ENCODE measurements around the gene CPE.

CPE gene

DNA sequence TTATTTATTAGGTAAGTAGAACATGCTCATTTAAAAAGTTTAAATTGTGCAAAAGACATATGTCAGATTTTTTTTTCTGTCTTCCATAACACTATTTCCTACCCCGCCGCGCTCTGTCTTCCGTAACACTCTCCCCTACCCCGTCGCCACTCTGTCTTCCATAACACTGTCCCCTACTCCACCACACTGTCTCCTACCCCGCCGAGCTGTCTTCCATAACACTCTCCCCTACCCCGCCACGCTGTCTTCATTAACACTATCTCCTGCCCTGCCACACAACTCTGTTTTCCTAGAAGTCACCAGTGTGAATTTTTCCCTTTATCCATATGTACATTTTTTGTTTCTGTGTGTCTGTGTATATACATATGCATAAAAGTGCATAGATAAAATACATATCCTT lies 47.0 kb upstream of the CPE start:
- Histone ChIP-seq H3K4me1 (ENCODE audit: control insufficient read depth in 2 of 2, insufficient read depth in 1 of 2, low read depth in 1 of 2, low read length in 2 of 2) (peaks cover 10 to 19% of the 10 kb centered on the region in 2 donors), H2BK12ac (ENCODE audit: low read length) (no peak overlapping the region), H3K27ac (replicated peaks; ENCODE audit: low read length) (no peak overlapping the region), H3K36me3 (replicated peaks in 1 of 2; ENCODE audit: control insufficient read depth in 2 of 2, insufficient read depth in 2 of 2, low read length in 2 of 2) (peaks cover 15 to 81% of the 10 kb centered on the region in 2 donors), H3K23ac (ENCODE audit: low read depth, low read length, poor library complexity) (no peak overlapping the region), H3K4ac (ENCODE audit: low read length) (no peak overlapping the region), H3K14ac (ENCODE audit: low read length) (no peak overlapping the region), H2BK5ac (ENCODE audit: low read length) (no peak overlapping the region), H3K4me2 (ENCODE audit: insufficient read depth, low read length, poor library complexity, severe bottlenecking) (peak overlapping the region; percentile 43), H3K4me3 (ENCODE audit: low read length in 2 of 2) (peak overlapping the region; percentile 69 to 77), H4K91ac (ENCODE audit: low read depth, low read length, poor library complexity) (no peak overlapping the region), H3K18ac (ENCODE audit: low read length) (no peak overlapping the region), H3K9me3 (replicated peaks in 1 of 2; ENCODE audit: control insufficient read depth in 2 of 2, insufficient read depth in 1 of 2, low read depth in 1 of 2, low read length in 2 of 2) (no peaks in the 10 kb centered on the region), H2BK120ac (ENCODE audit: low read depth, low read length) (no peak overlapping the region), H2AFZ (ENCODE audit: low read length) (no peak overlapping the region), H2AK5ac (ENCODE audit: low read depth, low read length) (no peak overlapping the region), H4K8ac (ENCODE audit: low read depth, low read length) (no peak overlapping the region), H3K9ac (ENCODE audit: low read depth, low read length, poor library complexity) (no peak overlapping the region), H3K27me3 (ENCODE audit: control insufficient read depth in 3 of 3, insufficient read depth in 3 of 3, low read depth in 1 of 3, low read length in 3 of 3) (peaks cover 0 to 2% (median 0%) of the 10 kb centered on the region in 3 experiments), H2BK15ac (ENCODE audit: low read length) (no peak overlapping the region), H3K79me1 (ENCODE audit: low read depth, low read length) (no peaks in the 10 kb centered on the region)
- WGBS, 2 donors (ENCODE audit: extremely low coverage in 2 of 2, insufficient read length in 2 of 2, insufficient replicate concordance in 1 of 2) = no CpG with 5 or more reads among the region's 10 CpGs
- no peak for DNase-seq (ENCODE audit: low spot score)

- no peak overlapping the region for H2BK120ac ChIP-seq (ENCODE audit: low read depth, low read length)
- peak overlapping the region; percentile 43 for H3K4me2 ChIP-seq (ENCODE audit: insufficient read depth, low read length, poor library complexity, severe bottlenecking)
- peaks cover 17 to 88% of the 10 kb centered on the region in 2 donors for H3K36me3 ChIP-seq (replicated peaks in 1 of 2; ENCODE audit: control insufficient read depth in 2 of 2, insufficient read depth in 2 of 2, low read length in 2 of 2)
- DNase-seq (ENCODE audit: low spot score) = no peak
- H3K9ac ChIP-seq (ENCODE audit: low read depth, low read length, poor library complexity) = no peak overlapping the region
- H2BK12ac ChIP-seq (ENCODE audit: low read length) = no peak overlapping the region
- H4K8ac ChIP-seq (ENCODE audit: low read depth, low read length) = no peak overlapping the region
- no peak overlapping the region for H2AFZ ChIP-seq (ENCODE audit: low read length)
- H3K23ac ChIP-seq (ENCODE audit: low read depth, low read length, poor library complexity) = no peak overlapping the region
- H2BK5ac ChIP-seq (ENCODE audit: low read length) = no peak overlapping the region
- no peak overlapping the region for H3K4ac ChIP-seq (ENCODE audit: low read length)
- no peak overlapping the region for H3K27ac ChIP-seq (replicated peaks; ENCODE audit: low read length)
- H3K4me1 ChIP-seq (ENCODE audit: control insufficient read depth in 2 of 2, insufficient read depth in 1 of 2, low read depth in 1 of 2, low read length in 2 of 2) = peaks cover 10 to 19% of the 10 kb centered on the region in 2 donors
- H3K79me1 ChIP-seq (ENCODE audit: low read depth, low read length) = no peaks in the 10 kb centered on the region
- H3K18ac ChIP-seq (ENCODE audit: low read length) = no peak overlapping the region
- H2AK5ac ChIP-seq (ENCODE audit: low read depth, low read length) = no peak overlapping the region
- peaks cover 0 to 2% (median 0%) of the 10 kb centered on the region in 3 experiments for H3K27me3 ChIP-seq (ENCODE audit: control insufficient read depth in 3 of 3, insufficient read depth in 3 of 3, low read depth in 1 of 3, low read length in 3 of 3)
- H3K4me3 ChIP-seq (ENCODE audit: low read length in 2 of 2) = peak overlapping the region; percentile 68 to 77
- no peak overlapping the region for H3K14ac ChIP-seq (ENCODE audit: low read length)
- no peak overlapping the region for H4K91ac ChIP-seq (ENCODE audit: low read depth, low read length, poor library complexity)
- H3K9me3 ChIP-seq (replicated peaks in 1 of 2; ENCODE audit: control insufficient read depth in 2 of 2, insufficient read depth in 1 of 2, low read depth in 1 of 2, low read length in 2 of 2) = no peaks in the 10 kb centered on the region
- no peak overlapping the region for H2BK15ac ChIP-seq (ENCODE audit: low read length)
- no CpG with 5 or more reads among the region's 1 CpG for WGBS, 2 donors (ENCODE audit: extremely low coverage in 2 of 2, insufficient read length in 2 of 2, insufficient replicate concordance in 1 of 2)
Measured at GRCh38 chr4:165332502-165332901, 46.3 kb upstream of the CPE start.

GRCh38 chr4:165335163-165335703 lies 43.6 kb upstream of the CPE start:
- Histone ChIP-seq H2BK15ac (ENCODE audit: low read length) (no peak overlapping the region), H4K91ac (ENCODE audit: low read depth, low read length, poor library complexity) (no peak overlapping the region), H3K4ac (ENCODE audit: low read length) (no peak overlapping the region), H3K27ac (replicated peaks; ENCODE audit: low read length) (no peak overlapping the region), H3K4me3 (ENCODE audit: low read length in 2 of 2) (no peak overlapping the region), H3K79me1 (ENCODE audit: low read depth, low read length) (no peaks in the 10 kb centered on the region), H4K8ac (ENCODE audit: low read depth, low read length) (no peak overlapping the region), H3K4me2 (ENCODE audit: insufficient read depth, low read length, poor library complexity, severe bottlenecking) (no peak overlapping the region), H3K4me1 (ENCODE audit: control insufficient read depth in 2 of 2, insufficient read depth in 1 of 2, low read depth in 1 of 2, low read length in 2 of 2) (peaks cover 10 to 19% of the 10 kb centered on the region in 2 donors), H2BK12ac (ENCODE audit: low read length) (no peak overlapping the region), H3K9me3 (replicated peaks in 1 of 2; ENCODE audit: control insufficient read depth in 2 of 2, insufficient read depth in 1 of 2, low read depth in 1 of 2, low read length in 2 of 2) (no peaks in the 10 kb centered on the region), H2BK5ac (ENCODE audit: low read length) (no peak overlapping the region), H3K23ac (ENCODE audit: low read depth, low read length, poor library complexity) (no peak overlapping the region), H3K36me3 (replicated peaks in 1 of 2; ENCODE audit: control insufficient read depth in 2 of 2, insufficient read depth in 2 of 2, low read length in 2 of 2) (peaks cover 27 to 100% of the 10 kb centered on the region in 2 donors), H3K14ac (ENCODE audit: low read length) (no peak overlapping the region), H2BK120ac (ENCODE audit: low read depth, low read length) (no peak overlapping the region), H2AFZ (ENCODE audit: low read length) (no peak overlapping the region), H3K9ac (ENCODE audit: low read depth, low read length, poor library complexity) (no peak overlapping the region), H3K18ac (ENCODE audit: low read length) (no peak overlapping the region), H2AK5ac (ENCODE audit: low read depth, low read length) (no peak overlapping the region), H3K27me3 (ENCODE audit: control insufficient read depth in 3 of 3, insufficient read depth in 3 of 3, low read depth in 1 of 3, low read length in 3 of 3) (peaks cover 0 to 2% (median 0%) of the 10 kb centered on the region in 3 experiments)
- DNase-seq (ENCODE audit: low spot score) = no peak
- WGBS, 2 donors (ENCODE audit: extremely low coverage in 2 of 2, insufficient read length in 2 of 2, insufficient replicate concordance in 1 of 2) = no CpG with 5 or more reads among the region's 3 CpGs

- no peak overlapping the region for H2BK15ac ChIP-seq (ENCODE audit: low read length)
- no peak for DNase-seq (ENCODE audit: low spot score)
- no peak overlapping the region for H2AK5ac ChIP-seq (ENCODE audit: low read depth, low read length)
- H3K27me3 ChIP-seq (ENCODE audit: control insufficient read depth in 3 of 3, insufficient read depth in 3 of 3, low read depth in 1 of 3, low read length in 3 of 3) = peaks cover 0 to 2% (median 0%) of the 10 kb centered on the region in 3 experiments
- no peak overlapping the region for H2BK5ac ChIP-seq (ENCODE audit: low read length)
- no peak overlapping the region for H3K27ac ChIP-seq (replicated peaks; ENCODE audit: low read length)
- peaks cover 10 to 19% of the 10 kb centered on the region in 2 donors for H3K4me1 ChIP-seq (ENCODE audit: control insufficient read depth in 2 of 2, insufficient read depth in 1 of 2, low read depth in 1 of 2, low read length in 2 of 2)
- no peak overlapping the region for H2BK120ac ChIP-seq (ENCODE audit: low read depth, low read length)
- H2AFZ ChIP-seq (ENCODE audit: low read length) = no peak overlapping the region
- H3K14ac ChIP-seq (ENCODE audit: low read length) = no peak overlapping the region
- no peak overlapping the region for H3K4me2 ChIP-seq (ENCODE audit: insufficient read depth, low read length, poor library complexity, severe bottlenecking)
- WGBS, 2 donors (ENCODE audit: extremely low coverage in 2 of 2, insufficient read length in 2 of 2, insufficient replicate concordance in 1 of 2) = no CpG with 5 or more reads among the region's 6 CpGs
- H3K36me3 ChIP-seq (replicated peaks in 1 of 2; ENCODE audit: control insufficient read depth in 2 of 2, insufficient read depth in 2 of 2, low read length in 2 of 2) = peaks cover 21 to 100% of the 10 kb centered on the region in 2 donors
- H3K9me3 ChIP-seq (replicated peaks in 1 of 2; ENCODE audit: control insufficient read depth in 2 of 2, insufficient read depth in 1 of 2, low read depth in 1 of 2, low read length in 2 of 2) = no peaks in the 10 kb centered on the region
- H4K91ac ChIP-seq (ENCODE audit: low read depth, low read length, poor library complexity) = no peak overlapping the region
- no peak overlapping the region for H3K23ac ChIP-seq (ENCODE audit: low read depth, low read length, poor library complexity)
- no peak overlapping the region for H4K8ac ChIP-seq (ENCODE audit: low read depth, low read length)
- no peak overlapping the region for H3K9ac ChIP-seq (ENCODE audit: low read depth, low read length, poor library complexity)
- H3K4me3 ChIP-seq (ENCODE audit: low read length in 2 of 2) = no peak overlapping the region
- no peaks in the 10 kb centered on the region for H3K79me1 ChIP-seq (ENCODE audit: low read depth, low read length)
- no peak overlapping the region for H3K4ac ChIP-seq (ENCODE audit: low read length)
- no peak overlapping the region for H3K18ac ChIP-seq (ENCODE audit: low read length)
- no peak overlapping the region for H2BK12ac ChIP-seq (ENCODE audit: low read length)
Measured at GRCh38 chr4:165336743-165337142, 42.1 kb upstream of the CPE start.
